ENCODE results near the gene CACNA1E. TPM values are rescaled to one million over a fixed set of nuclear protein-coding genes. Genes with fewer than 3 reads are reported as not detected.

The CACNA1E gene
- total and polyA plus RNA-seq, 10 donors, result 0.02 to 6.1 (median 1.2) TPM

DNA sequence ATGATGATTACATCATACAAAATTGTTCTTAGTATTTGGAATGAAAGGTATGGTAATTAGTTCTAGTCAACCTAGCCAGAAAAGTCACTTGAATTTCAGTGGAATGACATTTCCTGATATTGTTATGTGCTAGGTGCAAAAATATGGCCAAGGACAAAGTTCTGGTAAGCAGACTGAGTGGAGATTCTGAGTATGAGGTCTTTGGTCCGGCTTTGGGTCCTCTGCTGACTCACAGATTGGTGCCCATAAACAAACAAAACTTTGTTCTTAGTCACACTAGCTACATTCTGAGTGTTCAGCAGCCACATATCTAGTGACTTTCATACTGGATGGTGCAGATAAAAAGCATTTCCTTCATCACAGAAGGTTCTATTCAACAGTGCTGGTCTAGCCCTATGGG lies 372.1 kb downstream of the CACNA1E start:
- H3K27me3 ChIP-seq (replicated peaks in 1 of 7), result no peaks in the 10 kb centered on the region
- WGBS, 5 donors, result 58 to 78% (median 69%) methylated on average over 1 of the region's 1 CpG
- TF ChIP-seq POLR2AphosphoS5 (IDR thresholded peaks at IDR 0.05) (no peak), POLR2A (IDR thresholded peaks at IDR 0.05) (no peak)
- TF ChIP-seq, protein P1, sequence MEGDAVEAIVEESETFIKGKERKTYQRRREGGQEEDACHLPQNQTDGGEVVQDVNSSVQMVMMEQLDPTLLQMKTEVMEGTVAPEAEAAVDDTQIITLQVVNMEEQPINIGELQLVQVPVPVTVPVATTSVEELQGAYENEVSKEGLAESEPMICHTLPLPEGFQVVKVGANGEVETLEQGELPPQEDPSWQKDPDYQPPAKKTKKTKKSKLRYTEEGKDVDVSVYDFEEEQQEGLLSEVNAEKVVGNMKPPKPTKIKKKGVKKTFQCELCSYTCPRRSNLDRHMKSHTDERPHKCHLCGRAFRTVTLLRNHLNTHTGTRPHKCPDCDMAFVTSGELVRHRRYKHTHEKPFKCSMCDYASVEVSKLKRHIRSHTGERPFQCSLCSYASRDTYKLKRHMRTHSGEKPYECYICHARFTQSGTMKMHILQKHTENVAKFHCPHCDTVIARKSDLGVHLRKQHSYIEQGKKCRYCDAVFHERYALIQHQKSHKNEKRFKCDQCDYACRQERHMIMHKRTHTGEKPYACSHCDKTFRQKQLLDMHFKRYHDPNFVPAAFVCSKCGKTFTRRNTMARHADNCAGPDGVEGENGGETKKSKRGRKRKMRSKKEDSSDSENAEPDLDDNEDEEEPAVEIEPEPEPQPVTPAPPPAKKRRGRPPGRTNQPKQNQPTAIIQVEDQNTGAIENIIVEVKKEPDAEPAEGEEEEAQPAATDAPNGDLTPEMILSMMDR (IDR thresholded peaks at IDR 0.05 in 8 of 11, conservative IDR thresholded peaks at IDR 0.05 in 3 of 11), result no peak
- H3K27ac ChIP-seq, result no peak overlapping the region
- peaks cover 0 to 26% (median 16%) of the 10 kb centered on the region in 8 donors for H3K9me3 ChIP-seq
- H3K4me1 ChIP-seq, result no peaks in the 10 kb centered on the region
- H3K36me3 ChIP-seq, result no peaks in the 10 kb centered on the region
- intact Hi-C loops (cut with DNase I; ENCODE audit: low total_unique reads), result no loop called here
- H3K4me3 ChIP-seq, result no peak overlapping the region
- DNase-seq, result no peak

Small RNA genes within 50 kb of the gene (small RNA-seq; reads per million reads assigned to genes)
- gene RF00017 (0 reads per million in 4 donors), gene RNA5SP70 (0 reads per million in 4 donors)

All from spleen (tissue), 11 donors.